OCI-LY1 (cell line): ENCODE results near the gene SULT2B1.

Experiments
- H2AFZ ChIP-seq: fragments of 200-600 bp; sonication (generic), shearing (Covaris generic); 2 replicates; pipeline ENCODE4 v1.6.0; 2014; ENCODE audit warnings: antibody characterized with exemption, mild to moderate bottlenecking, low read length
- H3F3A ChIP-seq: fragments of 200-600 bp; sonication (generic), shearing (Covaris generic); 2 replicates; pipeline ENCODE4 v1.6.0; 2014; ENCODE audit warnings: mild to moderate bottlenecking, antibody characterized with exemption, low read length, moderate library complexity; ENCODE audit not compliant: insufficient read depth
- H3K27ac ChIP-seq: fragments of 200-600 bp; sonication (generic); 2 replicates; pipeline ENCODE4 v1.5.1; 2014; ENCODE audit warnings: low read length, mixed run types, mild to moderate bottlenecking, low read depth; ENCODE audit not compliant: poor library complexity, severe bottlenecking
- H3K27me3 ChIP-seq: fragments of 200-600 bp; sonication (generic); 2 replicates; pipeline ENCODE4 v1.6.0; 2014; ENCODE audit warnings: antibody characterized with exemption, mild to moderate bottlenecking, low read length, moderate library complexity; ENCODE audit not compliant: insufficient read depth
- H3K36me3 ChIP-seq: fragments of 200-600 bp; sonication (generic); 2 replicates; pipeline ENCODE4 v1.6.1; 2014; ENCODE audit warnings: mild to moderate bottlenecking, antibody characterized with exemption, low read length, moderate library complexity, mixed read lengths; ENCODE audit not compliant: insufficient read depth
- H3K4me1 ChIP-seq: fragments of 200-600 bp; sonication (generic); 2 replicates; pipeline ENCODE4 v1.5.1; 2014; ENCODE audit warnings: mild to moderate bottlenecking, low read length, moderate library complexity; ENCODE audit not compliant: insufficient read depth, severe bottlenecking
- H3K4me2 ChIP-seq: fragments of 200-600 bp; sonication (generic), shearing (Covaris generic); 2 replicates; pipeline ENCODE4 v1.6.1; 2014; ENCODE audit warnings: low read length
- H3K4me3 ChIP-seq: fragments of 200-600 bp; sonication (generic); 2 replicates; pipeline ENCODE4 v1.5.1; 2014; ENCODE audit warnings: low read length, low read depth, mild to moderate bottlenecking, mixed read lengths; ENCODE audit not compliant: poor library complexity, severe bottlenecking
- H3K79me2 ChIP-seq: fragments of 200-600 bp; shearing (Covaris generic); 2 replicates; pipeline ENCODE4 v1.6.1; 2016; ENCODE audit warnings: mixed run types, low read length, mixed read lengths; ENCODE audit not compliant: insufficient read depth
- H3K9ac ChIP-seq: fragments of 200-600 bp; sonication (generic), shearing (Covaris generic); 2 replicates; pipeline ENCODE4 v1.6.1; 2014; ENCODE audit warnings: mild to moderate bottlenecking, low read length, mixed read lengths
- H3K9me2 ChIP-seq: fragments of 200-600 bp; sonication (generic), shearing (Covaris generic); 2 replicates; pipeline ENCODE4 v1.6.1; 2014; ENCODE audit warnings: low read depth, mild to moderate bottlenecking, low read length, mixed read lengths
- H3K9me3 ChIP-seq: fragments of 200-600 bp; shearing (Covaris generic); 2 replicates; pipeline ENCODE4 v1.6.1; 2014; ENCODE audit warnings: low read length, mixed read lengths
- H4K20me1 ChIP-seq: fragments of 200-600 bp; sonication (generic), shearing (Covaris generic); 2 replicates; pipeline ENCODE4 v1.6.0; 2016; ENCODE audit warnings: mild to moderate bottlenecking, low read length; ENCODE audit not compliant: insufficient read depth
- EZH2 ChIP-seq: fragments of 200-600 bp; sonication (generic), shearing (Covaris generic); IDR thresholded peaks from 2 replicates; pipeline ENCODE4 v1.8.0; 2017; ENCODE audit warnings: borderline replicate concordance, mixed run types, mild to moderate bottlenecking, antibody characterized with exemption, low read length, moderate library complexity, mixed read lengths
- TF ChIP-seq, protein P1 (sequence below): fragments of 200-600 bp; sonication (generic), shearing (Covaris generic); IDR thresholded peaks from 2 replicates; pipeline ENCODE4 v1.5.1; 2017; ENCODE audit warnings: mild to moderate bottlenecking, antibody characterized with exemption, low read length, moderate library complexity, mixed read lengths

The SULT2B1 gene

GRCh38 chr19:48617146-48617937, 65.4 kb downstream of the SULT2B1 start:
- no peaks in the 10 kb centered on the region for H4K20me1 ChIP-seq
- no peaks in the 10 kb centered on the region for H3K9me3 ChIP-seq
- H3K4me3 ChIP-seq: peak overlapping the region; percentile 95
- H3K27ac ChIP-seq: no peak overlapping the region
- H3K27me3 ChIP-seq: no peaks in the 10 kb centered on the region
- peak overlapping the region; percentile 99 for H3K9ac ChIP-seq
- H3F3A ChIP-seq: no peaks in the 10 kb centered on the region
- H3K4me2 ChIP-seq: peak overlapping the region; percentile 92
- peaks cover 20% of the 10 kb centered on the region for H3K79me2 ChIP-seq
- no peaks in the 10 kb centered on the region for H3K9me2 ChIP-seq
- H3K4me1 ChIP-seq: peaks cover 47% of the 10 kb centered on the region
- H2AFZ ChIP-seq: no peak overlapping the region
- H3K36me3 ChIP-seq: peaks cover 50% of the 10 kb centered on the region
- TF ChIP-seq, protein P1, sequence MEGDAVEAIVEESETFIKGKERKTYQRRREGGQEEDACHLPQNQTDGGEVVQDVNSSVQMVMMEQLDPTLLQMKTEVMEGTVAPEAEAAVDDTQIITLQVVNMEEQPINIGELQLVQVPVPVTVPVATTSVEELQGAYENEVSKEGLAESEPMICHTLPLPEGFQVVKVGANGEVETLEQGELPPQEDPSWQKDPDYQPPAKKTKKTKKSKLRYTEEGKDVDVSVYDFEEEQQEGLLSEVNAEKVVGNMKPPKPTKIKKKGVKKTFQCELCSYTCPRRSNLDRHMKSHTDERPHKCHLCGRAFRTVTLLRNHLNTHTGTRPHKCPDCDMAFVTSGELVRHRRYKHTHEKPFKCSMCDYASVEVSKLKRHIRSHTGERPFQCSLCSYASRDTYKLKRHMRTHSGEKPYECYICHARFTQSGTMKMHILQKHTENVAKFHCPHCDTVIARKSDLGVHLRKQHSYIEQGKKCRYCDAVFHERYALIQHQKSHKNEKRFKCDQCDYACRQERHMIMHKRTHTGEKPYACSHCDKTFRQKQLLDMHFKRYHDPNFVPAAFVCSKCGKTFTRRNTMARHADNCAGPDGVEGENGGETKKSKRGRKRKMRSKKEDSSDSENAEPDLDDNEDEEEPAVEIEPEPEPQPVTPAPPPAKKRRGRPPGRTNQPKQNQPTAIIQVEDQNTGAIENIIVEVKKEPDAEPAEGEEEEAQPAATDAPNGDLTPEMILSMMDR: no peak
- TF ChIP-seq EZH2: no peak

GRCh38 chr19:48618278-48618915, 66.4 kb downstream of the SULT2B1 start:
- H3K9ac ChIP-seq: peak overlapping the region; percentile 99
- H3K4me1 ChIP-seq: peaks cover 55% of the 10 kb centered on the region
- H2AFZ ChIP-seq: no peak overlapping the region
- no peaks in the 10 kb centered on the region for H3K27me3 ChIP-seq
- H3K27ac ChIP-seq: peak overlapping the region; percentile 65
- H3F3A ChIP-seq: no peaks in the 10 kb centered on the region
- peaks cover 44% of the 10 kb centered on the region for H3K36me3 ChIP-seq
- peaks cover 20% of the 10 kb centered on the region for H3K79me2 ChIP-seq
- H3K4me2 ChIP-seq: peak overlapping the region; percentile 92
- peak overlapping the region; percentile 95 for H3K4me3 ChIP-seq
- no peaks in the 10 kb centered on the region for H3K9me2 ChIP-seq
- TF ChIP-seq, protein P1: no peak
- TF ChIP-seq EZH2: no peak
- H4K20me1 ChIP-seq: no peaks in the 10 kb centered on the region
- H3K9me3 ChIP-seq: no peaks in the 10 kb centered on the region

DNA sequence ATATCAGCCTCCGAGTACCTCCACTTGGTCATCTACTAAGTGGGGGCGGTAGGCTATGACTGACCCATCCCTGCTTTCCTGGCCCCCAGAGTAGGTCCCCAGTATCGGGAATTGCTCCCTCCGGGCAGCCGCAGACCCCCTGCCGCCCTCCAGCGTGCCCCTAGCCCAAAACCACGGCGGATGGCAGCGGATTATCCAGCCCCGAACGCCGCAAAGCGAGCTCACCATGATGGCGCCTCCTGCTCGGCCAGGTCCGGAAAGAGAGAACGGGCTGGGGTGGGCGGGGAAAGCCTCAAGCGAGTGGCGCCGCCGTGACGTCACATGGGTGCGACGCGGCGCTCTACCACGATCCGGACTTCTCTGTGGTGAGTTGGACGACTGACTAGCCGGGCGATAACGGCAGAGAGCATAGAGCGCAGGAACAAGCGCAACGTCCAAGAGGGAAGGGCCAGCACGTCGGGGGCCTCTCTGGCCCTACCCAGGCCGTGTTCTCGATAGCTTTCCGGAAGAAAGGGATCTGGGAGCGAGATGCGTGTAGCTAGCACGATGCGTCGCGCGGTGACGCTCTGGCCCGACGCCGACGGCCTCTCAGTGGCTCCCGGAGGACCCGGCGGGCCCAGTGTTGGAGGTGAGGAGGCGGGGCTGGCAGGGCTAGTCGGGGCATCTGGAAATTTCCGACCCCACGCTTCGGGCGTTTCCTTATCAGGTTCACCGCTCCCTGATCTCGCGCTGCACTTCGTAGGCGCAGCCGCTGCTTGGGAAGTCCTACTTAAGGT, 67.1 kb downstream of the SULT2B1 start, which contains the start of the genes RPL18 and SPHK2:
Gene RPL18 (minus strand): TSS at position 263 of the 776 bp plus-strand sequence. CDS start 35 bp downstream, at position 228.
Gene SPHK2 (plus strand): TSS at position 591 of the 776 bp plus-strand sequence. CDS start 1,009 bp downstream, outside the sequence.
- H3K36me3 ChIP-seq: peaks cover 40% of the 10 kb centered on the region
- H3K79me2 ChIP-seq: peaks cover 20% of the 10 kb centered on the region
- peak within 1 kb of the TSS; percentile 95 for H3K4me3 ChIP-seq
- no peaks in the 10 kb centered on the region for H4K20me1 ChIP-seq
- no peak for TF ChIP-seq EZH2
- H3F3A ChIP-seq: no peaks in the 10 kb centered on the region
- H3K4me1 ChIP-seq: peaks cover 61% of the 10 kb centered on the region
- H3K4me2 ChIP-seq: peak within 1 kb of the TSS; percentile 92
- H3K9me3 ChIP-seq: no peaks in the 10 kb centered on the region
- H3K27me3 ChIP-seq: no peaks in the 10 kb centered on the region
- H3K9ac ChIP-seq: peak within 1 kb of the TSS; percentile 99
- no peaks in the 10 kb centered on the region for H3K9me2 ChIP-seq
- peak within 1 kb of the TSS; percentile 67 for H3K27ac ChIP-seq
- no peak within 1 kb of the TSS for H2AFZ ChIP-seq
